Activated T-cell treated with anti-CD3 and anti-CD28 coated beads for 48 hours (primary cell): ENCODE measurements around the gene OR8S1.
A peak's percentile ranks its signal among the peaks of the same experiment; 100 is the strongest.
"Not testable (repeated sequence)": the region's sequence is repeated elsewhere in the genome, so short reads cannot be mapped to it uniquely, and the experiment has no call there.

Experiments used
- DNase-seq: peaks from one replicate; pipeline ENCODE4 v3.0.0-alpha.2; 2020; ENCODE audit warnings: low read depth

OR8S1 gene, protein sequence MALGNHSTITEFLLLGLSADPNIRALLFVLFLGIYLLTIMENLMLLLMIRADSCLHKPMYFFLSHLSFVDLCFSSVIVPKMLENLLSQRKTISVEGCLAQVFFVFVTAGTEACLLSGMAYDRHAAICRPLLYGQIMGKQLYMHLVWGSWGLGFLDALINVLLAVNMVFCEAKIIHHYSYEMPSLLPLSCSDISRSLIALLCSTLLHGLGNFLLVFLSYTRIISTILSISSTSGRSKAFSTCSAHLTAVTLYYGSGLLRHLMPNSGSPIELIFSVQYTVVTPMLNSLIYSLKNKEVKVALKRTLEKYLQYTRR

DNA sequence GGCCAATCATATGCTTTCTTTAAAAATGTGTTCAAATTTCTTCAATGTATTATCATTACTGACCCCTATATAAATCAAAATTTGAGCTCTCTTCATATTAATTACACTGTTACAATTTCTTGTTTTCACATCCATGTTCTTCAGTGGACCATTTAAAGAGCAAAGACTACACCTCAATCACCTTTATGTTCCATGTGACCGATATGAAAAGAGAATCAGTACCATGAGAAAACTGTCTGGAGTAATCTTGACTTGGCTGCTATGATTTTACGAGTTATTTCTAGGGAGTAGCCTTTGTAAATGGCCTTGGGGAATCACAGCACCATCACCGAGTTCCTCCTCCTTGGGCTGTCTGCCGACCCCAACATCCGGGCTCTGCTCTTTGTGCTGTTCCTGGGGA is at the start of gene OR8S1:
Gene OR8S1 (plus strand): TSS at position 301 of the 400 bp plus-strand sequence. CDS start 0 bp downstream, at position 301.
- DNase-seq, result no peak

DNA sequence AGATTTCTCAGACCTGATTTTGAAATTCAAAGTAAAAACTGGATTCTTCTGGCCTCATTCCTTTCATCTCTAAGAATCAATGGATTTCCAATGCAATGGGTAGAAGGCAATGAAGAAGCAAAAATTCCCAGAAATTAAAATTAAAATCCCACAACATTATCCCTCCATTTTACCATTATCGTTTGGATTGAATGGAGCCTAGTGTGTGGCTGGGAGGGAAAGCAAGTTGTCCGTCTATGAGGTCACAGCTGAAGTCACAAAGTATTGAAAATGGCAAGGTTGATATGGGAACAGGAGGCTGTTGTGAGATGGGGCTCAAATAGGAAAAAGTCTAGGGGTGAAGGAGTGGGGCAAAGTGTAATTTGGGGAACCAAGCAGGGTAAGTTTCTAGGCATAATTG is 43.2 kb upstream of the OR8S1 start, which contains the start of gene C12orf54:
Gene C12orf54 (plus strand): TSS at position 301 of the 400 bp plus-strand sequence. CDS start 799 bp downstream, outside the sequence.
- no peak for DNase-seq

DNA sequence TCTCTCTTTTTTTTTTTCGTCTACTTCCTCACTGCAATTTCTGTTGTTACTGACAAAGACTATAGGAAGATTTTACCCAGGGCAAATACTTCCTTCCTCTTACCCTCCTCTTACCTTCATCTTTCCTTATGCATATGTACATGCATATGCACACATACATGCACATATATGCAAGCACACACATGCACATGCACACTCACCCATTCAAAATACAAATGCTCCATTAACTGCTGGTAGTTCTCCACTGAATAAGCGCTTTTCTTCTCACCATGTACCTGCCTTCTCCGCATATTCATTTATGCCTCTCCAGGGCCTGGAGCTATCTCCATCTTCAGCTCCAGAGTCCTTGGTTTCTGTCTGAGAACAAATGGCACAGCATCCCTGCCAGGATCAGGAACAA is 42.5 kb upstream of the OR8S1 start:
- no peak for DNase-seq

DNA sequence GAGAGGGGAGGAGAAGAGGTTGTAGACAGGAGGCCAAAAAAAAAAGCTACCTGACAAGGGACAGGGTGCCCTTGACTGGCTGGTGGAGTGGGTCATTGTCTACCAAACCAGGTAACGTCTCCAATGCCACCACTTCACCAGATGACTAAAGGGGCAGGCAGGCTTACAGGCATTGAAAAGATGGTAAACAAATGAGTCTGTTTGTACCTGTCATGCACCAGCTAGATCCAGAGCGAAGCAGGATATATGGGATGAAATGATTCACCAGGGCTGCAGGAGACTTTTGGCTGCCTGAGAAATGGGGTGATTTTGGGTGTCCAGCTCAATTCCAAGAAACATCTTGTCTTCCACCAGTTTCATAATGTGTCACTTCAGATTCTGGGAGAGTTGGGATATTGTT is 39.2 kb upstream of the OR8S1 start:
- no peak for DNase-seq

DNA sequence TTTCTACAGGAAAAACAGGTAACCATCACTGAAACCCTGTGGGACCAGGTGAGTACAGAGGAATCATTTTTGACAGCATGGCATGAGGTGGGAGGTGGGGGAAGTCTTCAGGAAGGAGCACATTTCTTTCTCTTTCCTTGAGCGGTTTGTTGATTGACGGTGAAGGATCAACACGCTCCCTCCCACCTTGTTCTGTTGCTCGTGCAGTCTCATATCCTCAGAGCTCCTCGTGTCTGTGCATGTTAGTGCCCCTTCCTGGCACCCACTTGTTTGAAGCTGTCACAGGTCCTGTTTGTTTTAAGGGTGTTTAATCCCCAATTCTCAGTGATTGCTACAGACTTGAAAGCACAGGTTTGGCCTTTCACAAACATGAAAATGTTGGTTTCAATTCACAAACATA is 38.8 kb upstream of the OR8S1 start:
- DNase-seq, result no peak

DNA sequence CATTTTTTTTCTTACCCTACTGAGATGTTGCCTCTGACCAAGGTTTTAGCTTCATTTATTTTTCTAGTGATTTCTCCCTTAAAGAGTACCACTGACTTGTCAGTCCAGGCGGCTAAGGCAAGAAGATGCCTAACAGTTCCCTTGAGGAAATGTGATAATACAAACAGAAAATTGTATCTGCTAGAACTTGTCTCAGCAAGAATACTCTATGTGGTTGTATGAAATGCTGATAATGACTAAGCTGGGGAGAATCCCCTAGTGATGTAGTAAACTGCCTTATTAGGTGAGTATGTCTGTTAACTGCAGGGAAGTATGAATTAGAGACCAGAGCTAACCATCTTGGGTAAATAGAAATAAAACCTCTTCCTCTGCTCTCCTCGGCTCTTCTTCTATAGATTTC is 36.4 kb upstream of the OR8S1 start:
- no peak for DNase-seq

DNA sequence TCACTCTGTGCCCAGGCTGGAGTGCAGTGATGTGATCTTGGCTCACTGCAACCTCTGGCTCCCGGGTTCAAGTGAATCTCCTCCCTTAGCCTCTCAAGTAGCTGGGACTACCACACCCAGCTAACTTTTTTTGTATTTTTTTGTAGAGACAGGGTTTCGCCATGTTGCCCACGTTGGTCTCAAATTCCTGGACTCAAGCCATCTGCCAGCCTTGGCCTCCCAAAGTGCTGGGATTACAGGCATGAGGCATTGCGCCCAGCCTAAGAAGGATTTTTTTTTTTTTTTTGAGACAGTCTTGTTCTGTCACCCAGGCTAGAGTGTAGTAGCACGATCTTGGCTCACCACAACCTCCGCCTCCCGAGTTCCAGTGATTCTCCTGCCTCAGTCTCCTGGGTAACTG is 36.0 kb upstream of the OR8S1 start:
- DNase-seq, result not testable (repeated sequence)

DNA sequence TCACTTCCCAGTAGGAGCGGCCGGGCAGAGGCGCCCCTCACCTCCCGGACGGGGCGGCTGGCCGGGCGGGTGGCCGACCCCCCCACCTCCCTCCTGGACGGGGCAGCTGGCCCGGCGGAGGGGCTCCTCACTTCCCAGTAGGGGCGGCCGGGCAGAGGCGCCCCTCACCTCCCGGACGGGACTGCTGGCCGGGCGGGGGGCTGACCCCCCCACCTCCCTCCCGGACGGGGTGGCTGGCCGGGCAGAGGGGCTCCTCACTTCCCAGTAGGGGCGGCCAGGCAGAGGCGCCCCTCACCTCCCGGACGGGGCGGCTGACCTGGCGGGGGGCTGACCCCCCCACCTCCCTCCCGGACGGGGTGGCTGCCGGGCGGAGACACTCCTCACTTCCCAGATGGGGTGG is 25.2 kb upstream of the OR8S1 start:
- not testable (repeated sequence) for DNase-seq

DNA sequence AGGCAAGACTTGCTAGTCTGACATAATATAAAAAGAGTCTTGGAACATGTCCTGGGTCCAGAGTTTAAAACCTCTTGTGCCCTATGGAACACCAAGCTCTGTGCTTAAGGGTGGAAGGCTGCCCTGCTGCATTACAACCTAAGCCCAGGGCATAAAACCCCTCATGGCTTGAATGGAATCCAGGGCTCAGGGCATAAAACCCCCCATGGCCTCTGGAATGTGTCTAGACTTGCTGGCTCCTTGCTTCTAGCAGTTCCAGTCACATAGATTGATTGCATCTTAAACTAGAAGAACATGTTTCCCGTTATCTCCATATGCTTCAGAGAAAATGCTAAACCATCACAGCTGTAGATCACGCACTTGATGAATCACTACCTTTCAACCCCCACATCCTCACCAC is 18.6 kb upstream of the OR8S1 start:
- DNase-seq, result not testable (repeated sequence)

DNA sequence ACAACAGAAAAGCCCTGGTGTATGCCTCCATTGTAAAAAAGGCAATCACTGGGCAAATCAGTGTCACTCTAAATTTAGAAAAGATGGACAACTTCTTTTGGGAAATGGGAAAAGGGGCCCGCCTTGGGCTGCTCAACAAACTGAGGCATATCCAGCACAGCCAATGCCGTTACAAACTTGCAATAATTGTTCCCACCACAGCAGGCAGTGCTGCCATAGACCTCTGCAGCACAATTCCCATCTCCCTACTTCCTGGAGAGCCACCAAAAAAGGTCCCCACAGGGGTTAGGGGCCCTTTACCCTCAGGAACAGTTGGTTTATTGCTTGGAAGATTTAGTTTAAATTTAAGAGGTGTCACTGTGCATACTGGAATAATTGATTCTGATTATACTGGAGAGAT is 16.4 kb upstream of the OR8S1 start:
- DNase-seq, result no peak

DNA sequence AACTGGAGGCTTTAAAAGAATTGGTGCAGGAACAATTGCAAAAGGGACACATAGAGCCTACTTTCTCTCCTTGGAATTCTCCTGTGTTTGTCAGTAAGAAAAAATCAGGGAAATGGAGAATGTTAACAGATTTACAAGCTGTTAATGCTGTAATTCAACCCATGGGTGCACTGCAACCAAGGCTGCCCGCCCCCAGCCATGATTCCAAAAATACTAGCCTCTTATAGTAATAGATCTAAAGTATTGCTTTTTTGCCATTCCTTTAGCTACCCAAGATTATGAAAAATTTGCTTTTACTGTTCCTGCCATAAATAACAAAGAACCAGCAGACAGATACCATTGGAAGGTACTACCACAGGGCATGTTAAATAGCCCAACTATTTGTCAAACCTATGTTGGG is 15.3 kb upstream of the OR8S1 start:
- DNase-seq, result no peak

DNA sequence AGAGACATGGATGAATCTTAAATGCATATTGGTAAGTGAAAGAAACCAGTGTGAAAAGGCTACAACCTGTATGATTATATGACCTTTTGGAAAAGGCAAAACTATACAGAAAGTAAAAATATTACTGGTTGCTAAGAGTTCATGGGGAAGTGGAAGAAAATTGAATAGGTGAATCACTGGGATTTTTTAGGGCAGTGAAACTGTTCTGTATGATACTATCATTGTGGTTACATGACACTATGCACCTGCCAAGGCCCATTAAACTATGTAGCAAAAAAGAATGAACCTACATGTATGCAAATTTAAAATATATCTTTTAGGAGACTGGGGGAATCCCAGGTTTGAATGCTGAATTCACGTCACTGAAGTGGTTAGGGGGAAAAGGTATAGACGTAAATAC is 12.6 kb upstream of the OR8S1 start:
- DNase-seq, result no peak

DNA sequence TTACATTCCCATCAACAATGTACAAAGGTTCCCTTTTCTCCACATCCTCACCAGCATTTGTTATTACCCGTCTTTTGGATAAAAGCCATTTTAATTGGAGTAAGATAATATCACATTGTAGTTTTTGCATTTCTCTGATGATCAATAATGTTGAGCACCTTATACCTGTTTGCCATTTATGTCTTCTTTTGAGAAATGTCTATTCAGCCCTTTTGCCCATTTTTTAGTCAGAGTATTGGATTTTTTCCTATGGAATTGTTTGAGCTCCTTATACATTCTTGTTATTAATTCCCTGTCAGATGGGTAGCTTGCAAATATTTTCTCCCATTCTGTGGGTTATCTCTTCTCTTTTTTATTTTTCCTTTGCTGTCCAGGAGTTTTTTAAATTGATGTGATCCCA is 10.7 kb upstream of the OR8S1 start:
- no peak for DNase-seq

DNA sequence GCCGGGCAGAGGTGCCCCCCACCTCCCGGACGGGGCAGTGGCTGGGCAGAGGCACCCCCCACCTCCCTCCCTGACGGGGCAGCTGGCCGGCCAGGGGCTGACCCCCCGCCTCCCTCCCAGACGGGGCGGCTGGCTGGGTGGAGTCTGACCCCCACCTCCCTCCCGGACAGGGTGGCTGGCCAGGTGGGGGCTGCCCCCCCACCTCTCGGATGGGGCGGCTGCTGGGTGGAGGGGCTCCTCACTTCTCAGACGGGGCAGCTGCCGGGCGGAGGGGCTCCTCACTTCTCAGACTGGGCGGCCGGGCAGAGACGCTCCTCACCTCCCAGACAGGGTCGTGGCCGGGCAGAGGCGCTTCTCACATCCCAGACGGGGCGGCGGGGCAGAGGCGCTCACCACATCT is 5.1 kb upstream of the OR8S1 start:
- not testable (repeated sequence) for DNase-seq

DNA sequence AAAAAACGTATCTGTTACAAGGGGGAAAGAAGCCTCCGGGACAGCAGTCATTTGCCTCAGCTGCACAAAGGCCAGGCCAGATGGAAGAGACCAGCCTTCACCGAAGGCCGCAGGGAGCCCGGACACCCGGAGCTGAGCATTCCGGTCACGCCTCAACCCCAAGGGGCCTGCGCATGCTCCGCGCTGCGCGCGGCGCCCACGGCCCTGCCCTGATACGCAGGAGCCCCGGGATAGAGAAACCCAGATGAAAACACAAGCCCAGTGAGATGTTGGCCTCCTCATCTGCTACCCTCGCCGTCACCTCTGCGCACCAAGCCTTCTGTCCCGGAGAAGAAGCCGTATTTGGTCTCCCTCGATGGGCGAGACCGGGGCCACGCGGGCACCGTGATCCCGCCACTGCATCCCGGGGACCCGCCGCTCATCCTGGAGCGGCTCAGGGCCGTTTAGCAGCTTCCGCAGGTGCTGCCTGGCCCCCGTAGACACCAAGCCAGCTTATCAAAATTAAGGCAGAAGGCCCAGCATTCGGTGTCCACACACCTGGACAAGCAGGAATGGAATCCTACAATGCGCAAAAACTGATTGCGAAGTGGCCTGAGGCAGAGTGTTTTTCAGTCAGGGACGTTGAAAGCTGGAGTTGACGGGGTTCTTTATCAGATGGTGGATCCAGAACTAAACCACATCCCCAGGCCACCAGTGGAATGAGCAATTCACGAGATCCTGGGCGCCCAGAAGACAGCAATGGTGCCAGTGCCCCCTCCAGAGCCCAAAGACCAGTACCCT is 2.6 kb downstream of the OR8S1 start:
- DNase-seq, result no peak

DNA sequence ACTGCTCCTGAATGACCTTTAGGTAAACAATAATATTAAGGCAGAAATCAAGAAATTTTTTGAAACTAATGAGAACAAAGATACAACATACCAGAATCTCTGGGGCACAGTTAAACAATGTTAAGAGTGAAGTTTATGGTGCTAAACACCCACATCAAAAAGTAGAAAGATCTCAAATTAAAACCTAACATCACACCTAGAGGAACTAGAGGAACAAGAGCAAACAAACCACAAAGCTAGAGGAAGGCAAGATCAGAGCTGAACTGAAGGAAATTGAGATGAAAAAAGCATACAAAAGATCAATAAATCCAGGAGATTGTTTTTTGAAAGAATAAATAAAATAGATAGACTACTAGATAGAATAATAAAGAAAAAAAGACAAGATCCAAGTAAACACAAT is 7.2 kb downstream of the OR8S1 start:
- DNase-seq, result no peak

DNA sequence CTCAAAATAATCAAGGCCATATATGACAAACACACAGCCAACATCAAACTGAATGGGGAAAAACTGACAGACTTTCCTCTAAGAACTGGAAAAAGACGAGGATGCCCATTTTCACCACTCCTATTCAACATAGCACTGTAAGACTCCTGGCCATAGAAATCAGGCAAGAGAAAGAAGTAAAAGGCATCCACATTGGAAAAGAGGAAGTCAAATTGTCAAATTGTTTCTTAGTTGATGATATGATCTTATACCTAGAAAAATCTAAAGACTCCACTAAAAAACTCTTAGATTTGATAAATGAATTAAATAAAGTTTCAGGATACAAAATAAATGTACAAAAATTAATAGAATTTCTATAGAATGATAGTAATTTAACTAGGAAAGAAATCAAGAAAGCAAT is 11.2 kb downstream of the OR8S1 start:
- no peak for DNase-seq

DNA sequence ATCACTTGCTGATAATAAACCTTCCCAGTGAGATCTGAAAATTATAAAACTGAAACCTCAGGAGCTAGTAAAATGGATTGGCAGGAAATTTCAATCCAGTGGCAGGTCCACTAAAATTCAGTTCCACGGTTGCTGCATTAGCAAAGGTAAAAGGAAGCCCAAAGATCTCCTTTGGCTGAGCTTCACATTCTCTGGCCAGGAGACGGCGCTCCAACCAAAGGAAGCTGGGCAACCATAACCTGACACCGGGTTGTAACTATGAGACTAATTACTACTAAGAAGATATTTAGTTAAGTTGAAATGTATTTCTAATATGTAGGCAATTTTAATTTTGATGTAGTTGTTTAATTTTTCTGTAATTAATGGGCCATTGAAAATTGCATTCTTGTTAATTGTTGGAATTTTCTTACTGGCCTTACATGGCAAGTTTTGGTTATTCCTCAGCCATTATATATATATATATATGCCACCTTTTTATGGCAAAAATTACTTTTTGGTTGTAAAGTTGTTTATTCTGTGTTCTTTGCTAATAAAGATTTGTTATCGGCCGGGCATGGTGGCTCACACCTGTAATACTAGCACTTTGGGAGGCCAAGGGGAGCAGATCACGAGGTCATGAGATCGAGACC is 17.0 kb downstream of the OR8S1 start:
- DNase-seq, result peak; percentile 55

DNA sequence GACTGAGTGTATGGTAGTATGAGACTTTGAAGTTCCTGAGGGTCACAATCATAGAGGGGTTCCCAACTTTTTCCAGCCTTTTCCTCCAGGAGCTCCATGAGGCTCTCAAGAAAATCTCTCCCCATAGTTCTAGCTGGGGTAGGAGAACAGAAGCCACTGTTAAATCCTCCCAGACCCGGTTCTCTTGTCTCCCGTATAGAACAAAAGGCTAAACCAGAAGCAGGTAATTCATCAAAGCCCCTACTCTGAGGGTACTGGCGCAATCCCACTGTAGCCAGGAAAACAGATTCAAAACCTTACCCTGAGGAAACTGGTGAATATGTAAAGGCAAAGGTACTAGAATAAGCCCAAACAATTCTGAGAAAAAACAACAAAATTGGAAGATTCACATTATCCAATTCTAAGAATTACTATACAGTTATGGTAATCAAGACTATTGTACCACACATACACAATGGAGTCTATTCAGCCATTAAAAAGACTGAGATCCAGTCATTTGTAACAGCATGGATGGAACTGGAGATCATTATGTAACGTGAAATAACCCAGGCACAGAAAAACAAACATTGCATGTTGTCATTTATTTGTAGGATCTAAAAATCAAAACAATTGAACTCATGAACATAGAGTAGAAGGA is 20.5 kb downstream of the OR8S1 start:
- no peak for DNase-seq

DNA sequence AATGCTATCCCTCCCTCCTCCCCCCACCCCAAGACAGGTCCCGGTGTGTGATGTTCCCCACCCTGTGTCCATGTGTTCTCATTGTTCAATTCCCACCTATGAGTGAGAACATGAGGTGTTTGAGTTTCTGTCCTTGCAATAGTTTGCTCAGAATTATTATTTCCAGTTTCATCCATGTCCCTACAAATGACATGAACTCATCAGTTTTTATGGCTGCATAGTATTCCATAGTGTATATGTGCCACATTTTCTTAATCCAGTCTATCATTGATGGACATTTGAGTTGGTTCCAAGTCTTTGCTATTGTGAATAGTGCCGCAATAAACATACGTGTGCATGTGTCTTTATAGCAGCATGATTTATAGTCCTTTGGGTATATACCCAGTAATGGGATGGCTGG is 21.6 kb downstream of the OR8S1 start:
- DNase-seq, result not testable (repeated sequence)

DNA sequence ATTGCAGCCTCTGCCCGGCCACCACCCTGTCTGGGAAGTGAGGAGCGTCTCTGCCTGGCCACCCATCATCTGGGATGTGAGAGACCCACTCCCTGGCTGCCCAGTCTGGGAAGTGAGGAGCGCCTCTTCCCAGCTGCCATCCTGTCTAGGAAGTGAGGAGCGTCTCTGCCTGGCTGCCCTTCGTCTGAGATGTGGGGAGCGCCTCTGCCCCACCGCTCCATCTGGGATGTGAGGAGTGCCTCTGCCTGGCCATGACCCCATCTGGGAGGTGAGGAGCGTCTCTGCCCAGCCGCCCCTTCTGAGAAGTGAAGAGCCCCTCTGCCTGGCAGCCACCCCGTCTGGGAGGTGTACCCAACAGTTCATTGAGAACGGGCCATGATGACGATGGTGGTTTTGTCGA is 26.2 kb downstream of the OR8S1 start:
- not testable (repeated sequence) for DNase-seq

DNA sequence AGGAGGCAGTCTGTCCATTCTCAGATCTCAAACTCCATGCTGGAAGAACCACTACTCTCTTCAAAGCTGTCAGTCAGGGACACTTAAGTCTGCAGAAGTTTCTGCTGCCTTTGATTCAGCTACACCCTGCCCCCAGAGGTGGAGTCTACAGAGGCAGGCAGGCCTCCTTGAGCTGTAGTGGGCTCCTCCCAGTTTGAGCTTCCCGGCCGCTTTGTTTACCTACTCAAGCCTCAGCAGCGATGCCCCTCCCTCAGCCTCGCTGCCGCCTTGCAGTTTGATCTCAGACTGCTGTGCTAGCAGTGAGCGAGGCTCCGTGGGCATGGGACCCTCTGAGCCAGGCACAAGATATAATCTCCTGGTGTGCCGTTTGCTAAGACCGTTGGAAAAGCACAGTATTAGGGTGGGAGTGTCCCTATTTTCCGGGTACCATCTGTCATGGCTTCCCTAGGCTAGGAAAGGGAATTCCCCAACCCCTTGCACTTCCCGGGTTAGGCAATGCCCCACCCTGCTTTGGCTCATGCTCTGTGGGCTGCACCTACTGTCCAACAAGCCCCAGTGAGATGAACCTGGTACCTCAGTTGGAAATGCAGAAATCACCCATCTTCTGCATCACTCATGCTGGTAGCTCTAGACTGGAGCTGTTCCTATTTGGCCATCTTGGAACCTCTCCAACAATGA is 28.4 kb downstream of the OR8S1 start:
- not testable (repeated sequence) for DNase-seq
